HepG2 (cell line): ENCODE measurements around the gene CKAP2L. TPM values are rescaled to one million over a fixed set of nuclear protein-coding genes. Genes with fewer than 3 reads are reported as not detected.
A peak's percentile ranks its signal among the peaks of the same experiment; 100 is the strongest.

Experiments used
- ASH2L ChIP-seq: fragments of 300-600, 200-600 bp; sonication (generic); IDR thresholded peaks from 2 replicates; pipeline ENCODE4 v1.7.0; 2017; ENCODE audit warnings: low read depth, mild to moderate bottlenecking, moderate library complexity, mixed read lengths, low read length; ENCODE audit not compliant: insufficient read length
- CREB1 ChIP-seq, 2 experiments: fragments of 450-650 bp in 1 of 2; IDR thresholded peaks; 2 replicates each; pipeline ENCODE4 v1.6.1; 2016 to 2017; ENCODE audit warnings: control low read depth in 1 of 2, mild to moderate bottlenecking in 1 of 2, missing compliant biosample characterization in 1 of 2, missing genetic modification characterization in 1 of 2
- KLF13 ChIP-seq: sonication (generic); formaldehyde crosslinking; IDR thresholded peaks from 2 replicates; pipeline ENCODE4 v1.4.0; 2020; ENCODE audit warnings: mild to moderate bottlenecking, missing genetic modification reagents
- MLLT10 ChIP-seq: sonication (generic); formaldehyde crosslinking; IDR thresholded peaks from 2 replicates; pipeline ENCODE4 v1.4.0; 2020; ENCODE audit warnings: missing genetic modification reagents
- MTF2 ChIP-seq: sonication (generic); formaldehyde crosslinking; IDR thresholded peaks from 2 replicates; pipeline ENCODE4 v1.5.0; 2020; ENCODE audit warnings: missing genetic modification reagents, borderline replicate concordance
- SIX1 ChIP-seq: sonication (generic); formaldehyde crosslinking; IDR thresholded peaks from 2 replicates; pipeline ENCODE4 v1.4.0; 2020; ENCODE audit warnings: missing genetic modification reagents, borderline replicate concordance
- STAG1 ChIP-seq: sonication (generic); formaldehyde crosslinking; IDR thresholded peaks from 2 replicates; pipeline ENCODE4 v1.4.0; 2020; ENCODE audit warnings: missing genetic modification reagents
- TEAD3 ChIP-seq: optimal IDR thresholded peaks from 2 replicates; pipeline ENCODE3; 2016; ENCODE audit warnings: borderline replicate concordance
- ZFP36L2 ChIP-seq: sonication (generic); formaldehyde crosslinking; IDR thresholded peaks from 2 replicates; pipeline ENCODE4 v1.4.0; 2020; ENCODE audit warnings: missing genetic modification reagents
- ZNF101 ChIP-seq: sonication (generic); formaldehyde crosslinking; IDR thresholded peaks from 2 replicates; pipeline ENCODE4 v1.4.0; 2020; ENCODE audit warnings: mild to moderate bottlenecking, low read depth, missing genetic modification reagents, borderline replicate concordance
- ZNF260 ChIP-seq: sonication (generic); formaldehyde crosslinking; IDR thresholded peaks from 2 replicates; pipeline ENCODE4 v1.4.0; 2020; ENCODE audit warnings: missing genetic modification reagents, low read depth, mild to moderate bottlenecking, borderline replicate concordance
- ZNF746 ChIP-seq: sonication (generic); formaldehyde crosslinking; IDR thresholded peaks from 2 replicates; pipeline ENCODE4 v1.8.0; 2022; ENCODE audit warnings: mild to moderate bottlenecking, missing genetic modification reagents
- polyA plus RNA-seq, 8 experiments: library from polyadenylated mRNA; depleted of rRNA in 3 of 8; stranded (reverse) in 7 of 8; unstranded in 1 of 8; fragments of >200 nt; fragmentation: Illumina TruSeq in 4 of 8; extraction: Trizol in 4 of 8; gene quantifications; 2 replicates each; pipeline versions ENCODE4 v1.2.1 to v1.2.3, GENCODE V29; 2011 to 2016; ENCODE audit warnings: low read depth in 4 of 8, missing spikeins in 1 of 8, mixed read lengths in 1 of 8; ENCODE audit not compliant: insufficient read depth in 1 of 8
- total RNA-seq, 5 experiments: library from RNA; depleted of rRNA; stranded (reverse); fragments of >200 nt; fragmentation: Illumina TruSeq; extraction: Trizol; gene quantifications; 2 replicates each; pipeline ENCODE4 v1.2.3, GENCODE V29; 2016; ENCODE audit warnings: low read depth in 1 of 5
- TF ChIP-seq, protein P1 (sequence below): sonication (generic); formaldehyde crosslinking; conservative IDR thresholded peaks from 2 replicates; pipeline ENCODE4 v1.8.0; 2022; ENCODE audit warnings: low read depth, missing genetic modification reagents
- TF ChIP-seq, protein P2 (sequence below): sonication (generic); formaldehyde crosslinking; conservative IDR thresholded peaks from 2 replicates; pipeline ENCODE4 v1.8.0; 2022; ENCODE audit warnings: missing genetic modification reagents
- TF ChIP-seq, protein P3 (sequence below): sonication (generic); formaldehyde crosslinking; IDR thresholded peaks from 2 replicates; pipeline ENCODE4 v1.4.0; 2020; ENCODE audit warnings: low read depth, mild to moderate bottlenecking, missing genetic modification reagents
- TF ChIP-seq, protein P4 (sequence below): IDR thresholded peaks from 2 replicates; pipeline ENCODE4 v1.6.1; 2012; ENCODE audit warnings: low read depth, low read length, improper control_type of control experiment
- TF ChIP-seq, protein P5 (sequence below): sonication (generic); formaldehyde crosslinking; IDR thresholded peaks from 2 replicates; pipeline ENCODE4 v1.5.1; 2020; ENCODE audit warnings: missing genetic modification reagents, mild to moderate bottlenecking, borderline replicate concordance
- TF ChIP-seq, protein P6 (sequence below): sonication (generic); formaldehyde crosslinking; IDR thresholded peaks from 2 replicates; pipeline ENCODE4 v1.5.0; 2020; ENCODE audit warnings: mild to moderate bottlenecking, missing genetic modification reagents

The CKAP2L gene
- total and polyA plus RNA-seq, 2 of the 13 experiments (the other 11 are each of a cell fraction or from before 2014, with no cell fraction given): 7.1 to 9.5 TPM

DNA sequence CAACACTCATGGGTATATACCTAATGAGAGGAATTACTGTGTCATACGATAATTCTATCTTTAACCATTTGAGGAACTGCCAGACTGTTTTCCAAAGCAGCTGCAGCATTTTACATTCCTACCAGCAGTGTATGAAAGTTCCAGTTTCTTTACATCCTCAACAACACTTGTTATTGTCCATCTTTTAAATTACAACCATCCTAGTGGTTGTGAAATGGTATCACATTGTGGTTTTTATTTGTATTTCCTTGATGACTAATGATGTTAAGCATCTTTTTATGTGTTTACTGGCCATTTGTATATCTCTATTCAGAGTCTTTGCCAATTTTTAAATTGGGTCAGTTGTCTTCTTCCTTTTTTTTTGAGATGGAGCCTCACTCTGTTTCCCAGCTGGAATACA, 4.0 kb upstream of the CKAP2L start (continued):
- TF ChIP-seq ZNF260 (CRISPR knock-in tag) (no peak), MLLT10 (CRISPR knock-in tag) (no peak), SIX1 (no peak), CREB1 (IDR thresholded peaks at IDR 0.05) (no peak), CREB1 (CRISPR knock-in tag; IDR thresholded peaks at IDR 0.05) (no peak), STAG1 (CRISPR knock-in tag) (no peak), MTF2 (CRISPR knock-in tag) (no peak), KLF13 (CRISPR knock-in tag) (no peak), TEAD3 (CRISPR knock-in tag) (peak; percentile 63), ASH2L (no peak), ZNF101 (CRISPR knock-in tag) (no peak), ZNF746 (CRISPR knock-in tag) (no peak), ZFP36L2 (no peak)
- TF ChIP-seq, protein P1, sequence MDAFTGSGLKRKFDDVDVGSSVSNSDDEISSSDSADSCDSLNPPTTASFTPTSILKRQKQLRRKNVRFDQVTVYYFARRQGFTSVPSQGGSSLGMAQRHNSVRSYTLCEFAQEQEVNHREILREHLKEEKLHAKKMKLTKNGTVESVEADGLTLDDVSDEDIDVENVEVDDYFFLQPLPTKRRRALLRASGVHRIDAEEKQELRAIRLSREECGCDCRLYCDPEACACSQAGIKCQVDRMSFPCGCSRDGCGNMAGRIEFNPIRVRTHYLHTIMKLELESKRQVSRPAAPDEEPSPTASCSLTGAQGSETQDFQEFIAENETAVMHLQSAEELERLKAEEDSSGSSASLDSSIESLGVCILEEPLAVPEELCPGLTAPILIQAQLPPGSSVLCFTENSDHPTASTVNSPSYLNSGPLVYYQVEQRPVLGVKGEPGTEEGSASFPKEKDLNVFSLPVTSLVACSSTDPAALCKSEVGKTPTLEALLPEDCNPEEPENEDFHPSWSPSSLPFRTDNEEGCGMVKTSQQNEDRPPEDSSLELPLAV (CRISPR knock-in tag): no peak
- TF ChIP-seq, protein P2, sequence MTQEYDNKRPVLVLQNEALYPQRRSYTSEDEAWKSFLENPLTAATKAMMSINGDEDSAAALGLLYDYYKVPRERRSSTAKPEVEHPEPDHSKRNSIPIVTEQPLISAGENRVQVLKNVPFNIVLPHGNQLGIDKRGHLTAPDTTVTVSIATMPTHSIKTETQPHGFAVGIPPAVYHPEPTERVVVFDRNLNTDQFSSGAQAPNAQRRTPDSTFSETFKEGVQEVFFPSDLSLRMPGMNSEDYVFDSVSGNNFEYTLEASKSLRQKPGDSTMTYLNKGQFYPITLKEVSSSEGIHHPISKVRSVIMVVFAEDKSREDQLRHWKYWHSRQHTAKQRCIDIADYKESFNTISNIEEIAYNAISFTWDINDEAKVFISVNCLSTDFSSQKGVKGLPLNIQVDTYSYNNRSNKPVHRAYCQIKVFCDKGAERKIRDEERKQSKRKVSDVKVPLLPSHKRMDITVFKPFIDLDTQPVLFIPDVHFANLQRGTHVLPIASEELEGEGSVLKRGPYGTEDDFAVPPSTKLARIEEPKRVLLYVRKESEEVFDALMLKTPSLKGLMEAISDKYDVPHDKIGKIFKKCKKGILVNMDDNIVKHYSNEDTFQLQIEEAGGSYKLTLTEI (CRISPR knock-in tag): no peak
- TF ChIP-seq, protein P3, sequence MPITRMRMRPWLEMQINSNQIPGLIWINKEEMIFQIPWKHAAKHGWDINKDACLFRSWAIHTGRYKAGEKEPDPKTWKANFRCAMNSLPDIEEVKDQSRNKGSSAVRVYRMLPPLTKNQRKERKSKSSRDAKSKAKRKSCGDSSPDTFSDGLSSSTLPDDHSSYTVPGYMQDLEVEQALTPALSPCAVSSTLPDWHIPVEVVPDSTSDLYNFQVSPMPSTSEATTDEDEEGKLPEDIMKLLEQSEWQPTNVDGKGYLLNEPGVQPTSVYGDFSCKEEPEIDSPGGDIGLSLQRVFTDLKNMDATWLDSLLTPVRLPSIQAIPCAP (CRISPR knock-in tag): no peak
- TF ChIP-seq, protein P4, sequence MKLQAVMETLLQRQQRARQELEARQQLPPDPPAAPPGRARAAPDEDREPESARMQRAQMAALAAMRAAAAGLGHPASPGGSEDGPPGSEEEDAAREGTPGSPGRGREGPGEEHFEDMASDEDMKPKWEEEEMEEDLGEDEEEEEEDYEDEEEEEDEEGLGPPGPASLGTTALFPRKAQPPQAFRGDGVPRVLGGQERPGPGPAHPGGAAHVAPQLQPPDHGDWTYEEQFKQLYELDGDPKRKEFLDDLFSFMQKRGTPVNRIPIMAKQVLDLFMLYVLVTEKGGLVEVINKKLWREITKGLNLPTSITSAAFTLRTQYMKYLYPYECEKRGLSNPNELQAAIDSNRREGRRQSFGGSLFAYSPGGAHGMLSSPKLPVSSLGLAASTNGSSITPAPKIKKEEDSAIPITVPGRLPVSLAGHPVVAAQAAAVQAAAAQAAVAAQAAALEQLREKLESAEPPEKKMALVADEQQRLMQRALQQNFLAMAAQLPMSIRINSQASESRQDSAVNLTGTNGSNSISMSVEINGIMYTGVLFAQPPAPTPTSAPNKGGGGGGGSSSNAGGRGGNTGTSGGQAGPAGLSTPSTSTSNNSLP: peak; percentile 55; the same call in 1 of the 2 replicates
- TF ChIP-seq, protein P5, sequence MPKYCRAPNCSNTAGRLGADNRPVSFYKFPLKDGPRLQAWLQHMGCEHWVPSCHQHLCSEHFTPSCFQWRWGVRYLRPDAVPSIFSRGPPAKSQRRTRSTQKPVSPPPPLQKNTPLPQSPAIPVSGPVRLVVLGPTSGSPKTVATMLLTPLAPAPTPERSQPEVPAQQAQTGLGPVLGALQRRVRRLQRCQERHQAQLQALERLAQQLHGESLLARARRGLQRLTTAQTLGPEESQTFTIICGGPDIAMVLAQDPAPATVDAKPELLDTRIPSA: no peak
- TF ChIP-seq, protein P6, sequence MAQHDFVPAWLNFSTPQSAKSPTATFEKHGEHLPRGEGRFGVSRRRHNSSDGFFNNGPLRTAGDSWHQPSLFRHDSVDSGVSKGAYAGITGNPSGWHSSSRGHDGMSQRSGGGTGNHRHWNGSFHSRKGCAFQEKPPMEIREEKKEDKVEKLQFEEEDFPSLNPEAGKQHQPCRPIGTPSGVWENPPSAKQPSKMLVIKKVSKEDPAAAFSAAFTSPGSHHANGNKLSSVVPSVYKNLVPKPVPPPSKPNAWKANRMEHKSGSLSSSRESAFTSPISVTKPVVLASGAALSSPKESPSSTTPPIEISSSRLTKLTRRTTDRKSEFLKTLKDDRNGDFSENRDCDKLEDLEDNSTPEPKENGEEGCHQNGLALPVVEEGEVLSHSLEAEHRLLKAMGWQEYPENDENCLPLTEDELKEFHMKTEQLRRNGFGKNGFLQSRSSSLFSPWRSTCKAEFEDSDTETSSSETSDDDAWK (CRISPR knock-in tag): no peak
